Lower leg skin (tissue), 4 donors: ENCODE measurements around the gene CNTN4. TPM values are rescaled to one million over a fixed set of nuclear protein-coding genes. Genes with fewer than 3 reads are reported as not detected.

Source experiments
- DNase-seq, 2 donors: peaks; one replicate each; pipeline ENCODE4 v3.0.0-alpha.2; 2019; ENCODE audit warnings: low spot score in 2 of 2
- H3K4me3 ChIP-seq: fragments of 200-600 bp; sonication (generic); 2 replicates; pipeline ENCODE4 v1.5.1; 2017; ENCODE audit warnings: mild to moderate bottlenecking, low read depth; ENCODE audit not compliant: poor library complexity, severe bottlenecking
- POLR2A ChIP-seq, 2 donors: fragments of 450-650 bp; IDR thresholded peaks; one replicate each; pipeline ENCODE4 v1.6.1; 2016 to 2017; ENCODE audit warnings: antibody characterized with exemption in 2 of 2, mild to moderate bottlenecking in 1 of 2, moderate library complexity in 1 of 2
- WGBS, 2 donors: methylation state at CpG; one replicate each; pipeline ENCODE4 v1.1.5; 2018; 5-methylcytosine and 5-hydroxymethylcytosine counted together
- intact Hi-C: fragments of 100-400 bp; cut with DNase I; formaldehyde crosslinking; loops from one replicate; pipeline ENCODE4 v1.15.0; 2023; ENCODE audit warnings: low total_unique reads
- total RNA-seq, 4 donors: library from RNA; depleted of rRNA; stranded (reverse); fragments of >200 nt; gene quantifications; one replicate each; pipeline ENCODE4 v1.1.0, GENCODE V29; 2016
- TF ChIP-seq, protein P1 (sequence below), 3 donors: fragments of 450-650 bp; IDR thresholded peaks; one replicate each; pipeline ENCODE4 v1.5.1; 2016; ENCODE audit warnings: antibody characterized with exemption in 3 of 3, mild to moderate bottlenecking in 3 of 3, moderate library complexity in 2 of 3

Gene CNTN4
- total RNA-seq, 4 donors from 2014 or later, result 1.8 to 6.1 (median 2.6) TPM

GRCh38 chr3:2976212-2976611 is 877.5 kb downstream of the CNTN4 start:
- no peak for DNase-seq
- no peak overlapping the region for H3K4me3 ChIP-seq
- no peak for TF ChIP-seq POLR2A (IDR thresholded peaks at IDR 0.05)
- TF ChIP-seq, protein P1, sequence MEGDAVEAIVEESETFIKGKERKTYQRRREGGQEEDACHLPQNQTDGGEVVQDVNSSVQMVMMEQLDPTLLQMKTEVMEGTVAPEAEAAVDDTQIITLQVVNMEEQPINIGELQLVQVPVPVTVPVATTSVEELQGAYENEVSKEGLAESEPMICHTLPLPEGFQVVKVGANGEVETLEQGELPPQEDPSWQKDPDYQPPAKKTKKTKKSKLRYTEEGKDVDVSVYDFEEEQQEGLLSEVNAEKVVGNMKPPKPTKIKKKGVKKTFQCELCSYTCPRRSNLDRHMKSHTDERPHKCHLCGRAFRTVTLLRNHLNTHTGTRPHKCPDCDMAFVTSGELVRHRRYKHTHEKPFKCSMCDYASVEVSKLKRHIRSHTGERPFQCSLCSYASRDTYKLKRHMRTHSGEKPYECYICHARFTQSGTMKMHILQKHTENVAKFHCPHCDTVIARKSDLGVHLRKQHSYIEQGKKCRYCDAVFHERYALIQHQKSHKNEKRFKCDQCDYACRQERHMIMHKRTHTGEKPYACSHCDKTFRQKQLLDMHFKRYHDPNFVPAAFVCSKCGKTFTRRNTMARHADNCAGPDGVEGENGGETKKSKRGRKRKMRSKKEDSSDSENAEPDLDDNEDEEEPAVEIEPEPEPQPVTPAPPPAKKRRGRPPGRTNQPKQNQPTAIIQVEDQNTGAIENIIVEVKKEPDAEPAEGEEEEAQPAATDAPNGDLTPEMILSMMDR (IDR thresholded peaks at IDR 0.05), result no peak
- WGBS, 2 donors, result 74 to 76% methylated on average over 3 of the region's 3 CpGs
- intact Hi-C loops, result no loop called here

DNA sequence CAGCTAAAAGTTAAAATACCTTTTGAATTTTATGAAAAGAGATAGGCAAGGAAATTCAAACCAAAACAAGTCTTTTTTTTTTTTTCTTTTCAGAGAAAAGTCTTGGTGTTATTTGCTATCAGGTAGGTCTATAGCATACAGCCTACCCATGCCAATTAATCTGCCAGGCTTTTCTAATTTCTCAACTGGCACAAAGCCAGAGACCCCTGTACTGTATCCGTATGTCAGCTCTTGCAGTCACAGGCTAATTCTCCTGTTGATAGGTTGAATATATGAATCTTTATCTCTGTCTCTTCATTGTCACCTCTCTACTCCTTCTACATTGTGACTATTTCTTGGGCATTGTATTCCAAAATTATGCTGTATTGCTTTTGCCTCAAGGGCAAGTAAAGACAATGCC is 878.1 kb downstream of the CNTN4 start:
- TF ChIP-seq POLR2A (IDR thresholded peaks at IDR 0.05), result no peak
- TF ChIP-seq, protein P1 (IDR thresholded peaks at IDR 0.05), result no peak
- intact Hi-C loops, result no loop called here

GRCh38 chr3:2978977-2979732 is 880.5 kb downstream of the CNTN4 start:
- 71 to 77% methylated on average over 9 of the region's 9 CpGs for WGBS, 2 donors
- no peak for DNase-seq
- intact Hi-C loops, result no loop called here
- H3K4me3 ChIP-seq, result no peak overlapping the region
- TF ChIP-seq, protein P1 (IDR thresholded peaks at IDR 0.05), result no peak
- TF ChIP-seq POLR2A (IDR thresholded peaks at IDR 0.05), result no peak

More for the DNA sequence above, 878.1 kb downstream of the CNTN4 start:
- no peak overlapping the region for H3K4me3 ChIP-seq
- no peak for DNase-seq
- WGBS, 2 donors, result 73% methylated on average over 1 of the region's 1 CpG

GRCh38 chr3:2984005-2984830 is 885.6 kb downstream of the CNTN4 start:
- intact Hi-C loops, result no loop called here
- TF ChIP-seq, protein P1 (IDR thresholded peaks at IDR 0.05), result no peak
- TF ChIP-seq POLR2A (IDR thresholded peaks at IDR 0.05), result no peak
- WGBS, 2 donors, result 72 to 79% methylated on average over 7 of the region's 7 CpGs
- H3K4me3 ChIP-seq, result no peak overlapping the region
- DNase-seq, result no peak

GRCh38 chr3:2984831-2985220 is 886.2 kb downstream of the CNTN4 start:
- TF ChIP-seq, protein P1 (IDR thresholded peaks at IDR 0.05), result no peak
- TF ChIP-seq POLR2A (IDR thresholded peaks at IDR 0.05), result no peak
- intact Hi-C loops, result no loop called here
- WGBS, 2 donors, result 85 to 92% methylated on average over 2 of the region's 2 CpGs
- H3K4me3 ChIP-seq, result no peak overlapping the region
- DNase-seq, result no peak
